ENCODE data around the gene TMEM184B.
A peak's percentile ranks its signal among the peaks of the same experiment; 100 is the strongest.

TMEM184B gene

GRCh38 chr22:38308791-38309498 is 36.1 kb upstream of the TMEM184B start:
- no peak for DNase-seq (ENCODE audit: low read depth in 2 of 2)

DNA sequence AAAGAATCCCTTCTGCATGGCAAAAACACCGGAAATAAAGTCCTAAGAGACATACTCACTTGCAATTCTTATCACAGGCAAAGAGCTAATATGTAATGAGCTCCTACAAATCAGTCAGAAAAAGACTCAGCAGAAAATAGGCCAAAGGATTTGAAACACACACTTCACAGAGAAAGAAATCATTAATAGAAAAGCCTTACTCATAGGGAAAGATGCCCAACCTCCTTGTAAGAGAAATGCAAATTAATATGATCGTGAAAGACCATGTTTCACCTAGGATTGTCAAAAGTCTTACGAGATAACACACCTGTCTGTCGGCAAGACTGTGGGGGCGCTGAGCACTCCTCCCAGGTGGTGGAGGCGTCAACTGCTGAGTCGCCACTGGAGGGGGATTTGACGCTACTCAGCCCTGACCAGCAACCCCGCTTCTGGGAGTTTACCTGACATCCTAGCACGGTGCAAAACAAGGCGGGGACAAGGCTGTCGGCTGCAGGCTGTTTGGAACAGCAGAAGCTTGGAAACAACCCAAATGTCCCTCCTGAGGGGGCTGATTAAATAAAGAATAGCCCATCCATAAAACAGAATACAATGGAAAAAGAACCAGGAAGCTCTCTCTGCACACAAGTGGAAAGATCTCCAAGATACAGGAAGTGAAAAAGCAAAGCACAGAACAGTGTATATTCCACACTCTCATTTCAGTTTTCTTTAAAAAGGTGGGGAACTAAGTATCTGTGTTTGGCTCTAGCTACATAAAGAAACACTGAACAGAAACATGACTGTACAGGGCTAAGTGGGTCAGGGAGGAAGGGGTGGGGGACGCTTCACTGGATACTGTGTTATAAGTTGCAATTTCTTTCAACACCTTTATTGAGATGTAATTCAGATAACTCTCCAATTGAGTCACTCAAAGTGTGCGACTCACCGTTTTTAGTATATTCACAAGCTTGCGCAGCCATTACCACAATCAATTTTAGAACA is 33.0 kb upstream of the TMEM184B start:
- DNase-seq (ENCODE audit: low read depth in 2 of 2) = peak in 1 of 2 donors; percentile 26

DNA sequence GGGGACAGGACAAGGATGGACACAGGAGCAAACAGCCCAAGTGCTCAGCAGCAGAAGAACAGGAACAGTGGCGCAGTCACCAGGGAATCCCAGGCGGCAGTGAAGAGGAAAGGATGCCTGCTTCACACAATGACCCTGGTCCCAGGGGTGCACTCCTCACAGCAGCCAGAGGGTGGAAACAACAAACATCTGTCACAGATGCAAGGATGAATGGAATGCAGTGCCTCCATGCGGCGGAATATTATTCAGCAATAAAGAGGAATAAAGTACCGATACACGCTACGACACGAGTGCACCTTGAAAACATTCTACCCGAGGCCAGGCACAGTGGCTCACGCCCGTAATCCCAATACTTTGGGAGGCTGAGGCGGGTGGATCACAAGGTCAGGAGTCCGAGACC is 31.7 kb upstream of the TMEM184B start:
- no peak for DNase-seq (ENCODE audit: low read depth in 2 of 2)

DNA sequence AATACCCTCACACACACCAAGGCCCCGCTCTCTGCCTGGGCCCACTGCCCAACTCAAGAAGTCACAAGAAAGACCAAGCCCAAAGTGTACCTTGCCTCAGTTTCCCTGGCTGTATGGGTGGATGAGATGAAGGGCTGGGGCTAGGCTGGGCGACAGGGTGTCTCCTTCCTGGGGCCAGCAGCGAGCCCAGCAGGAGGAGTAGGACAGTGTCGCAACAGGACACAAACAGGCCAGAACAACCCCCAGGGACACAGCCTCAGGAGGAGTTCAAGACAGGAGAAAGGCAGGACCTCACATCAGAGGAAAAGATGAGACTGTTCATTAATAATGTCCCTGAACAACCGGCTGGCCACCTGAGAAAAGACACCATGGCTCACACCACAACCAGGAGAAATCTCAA is 31.2 kb upstream of the TMEM184B start:
- DNase-seq (ENCODE audit: low read depth in 2 of 2) = no peak

GRCh38 chr22:38302906-38303305 is 30.1 kb upstream of the TMEM184B start:
- DNase-seq (ENCODE audit: low read depth in 2 of 2) = no peak

DNA sequence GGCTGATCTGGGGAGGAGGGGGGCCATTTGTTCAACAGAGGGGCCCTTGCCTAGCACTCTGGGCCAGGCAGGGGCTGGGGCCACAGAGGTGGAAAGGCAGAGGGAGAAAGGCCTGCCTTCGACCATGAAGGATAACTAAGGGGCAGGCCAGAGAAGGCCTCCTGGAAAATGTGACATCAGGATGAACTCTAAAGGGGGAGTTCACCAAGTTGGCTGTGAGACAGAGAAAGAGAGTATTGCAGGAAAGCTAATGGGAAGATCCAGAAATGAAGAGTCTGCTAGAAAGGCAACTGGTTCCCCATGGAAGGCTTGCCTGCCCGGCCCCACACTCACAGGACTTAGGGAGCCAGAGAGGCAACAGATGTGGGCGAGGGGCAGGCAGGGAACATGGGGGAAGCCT is 28.1 kb upstream of the TMEM184B start:
- no peak for DNase-seq (ENCODE audit: low read depth in 2 of 2)

GRCh38 chr22:38300197-38300945 is 27.6 kb upstream of the TMEM184B start:
- no peak for DNase-seq (ENCODE audit: low read depth in 2 of 2)

- no peak for DNase-seq (ENCODE audit: low read depth in 2 of 2)
Observed at GRCh38 chr22:38299770-38300102, 26.9 kb upstream of the TMEM184B start.

GRCh38 chr22:38298312-38299005 is 25.6 kb upstream of the TMEM184B start:
- peak in 1 of 2 donors; percentile 29 for DNase-seq (ENCODE audit: low read depth in 2 of 2)

- no peak for DNase-seq (ENCODE audit: low read depth in 2 of 2)
Observed at GRCh38 chr22:38296372-38296771, 23.6 kb upstream of the TMEM184B start.

GRCh38 chr22:38295863-38296262 is 23.1 kb upstream of the TMEM184B start:
- no peak for DNase-seq (ENCODE audit: low read depth in 2 of 2)

GRCh38 chr22:38295339-38295738 is 22.5 kb upstream of the TMEM184B start:
- no peak for DNase-seq (ENCODE audit: low read depth in 2 of 2)

- no peak for DNase-seq (ENCODE audit: low read depth in 2 of 2)
Observed at GRCh38 chr22:38294193-38294592, 21.4 kb upstream of the TMEM184B start.

DNA sequence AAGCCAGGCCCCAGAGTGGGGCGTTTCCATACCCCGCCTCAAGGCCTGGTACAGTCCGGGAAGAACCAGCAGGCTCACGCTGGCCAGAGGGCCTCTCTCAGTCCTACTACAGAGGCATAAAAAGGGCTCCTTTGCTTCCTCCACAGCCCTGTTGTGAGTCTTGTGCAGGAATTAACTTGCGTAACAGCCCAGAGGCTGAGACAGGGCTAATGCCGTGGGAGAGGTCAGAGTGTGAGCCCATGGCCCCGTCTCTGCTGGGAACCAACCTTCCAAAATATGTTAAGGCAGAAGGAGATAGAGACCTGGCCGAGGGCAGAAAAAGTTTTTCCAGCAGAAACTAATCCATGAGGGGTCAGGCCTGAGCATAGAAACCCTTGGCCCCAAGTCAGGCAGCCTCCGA is 19.9 kb upstream of the TMEM184B start:
- no peak for DNase-seq (ENCODE audit: low read depth in 2 of 2)

DNA sequence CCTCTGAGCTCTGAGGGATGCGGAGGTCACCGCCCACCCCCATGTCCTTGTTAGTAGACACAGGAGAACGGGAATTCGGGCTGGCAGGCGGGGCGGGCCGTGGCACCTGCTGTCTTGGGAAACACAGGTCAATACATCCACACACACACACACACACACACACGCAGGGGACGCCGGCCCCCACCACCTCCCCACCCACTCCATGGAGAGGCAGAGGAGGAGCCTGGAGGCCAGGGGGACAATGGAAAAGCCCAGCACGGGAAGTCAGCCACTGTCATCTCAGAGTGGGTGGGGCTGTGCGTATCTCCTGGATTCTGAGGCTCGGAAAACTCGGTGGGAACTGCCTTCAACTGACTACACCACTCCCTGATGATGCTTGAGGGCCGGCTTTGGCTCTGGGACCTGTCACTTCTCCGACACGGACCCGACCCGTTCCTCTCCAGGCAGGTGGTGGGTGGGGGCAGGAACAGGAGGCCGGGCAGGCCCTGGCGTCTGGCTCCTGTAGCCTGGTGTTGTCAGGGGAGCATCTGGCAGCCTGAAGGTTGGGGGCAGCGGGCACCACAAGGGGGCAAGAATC is 18.5 kb upstream of the TMEM184B start:
- DNase-seq (ENCODE audit: low read depth in 2 of 2) = no peak

DNA sequence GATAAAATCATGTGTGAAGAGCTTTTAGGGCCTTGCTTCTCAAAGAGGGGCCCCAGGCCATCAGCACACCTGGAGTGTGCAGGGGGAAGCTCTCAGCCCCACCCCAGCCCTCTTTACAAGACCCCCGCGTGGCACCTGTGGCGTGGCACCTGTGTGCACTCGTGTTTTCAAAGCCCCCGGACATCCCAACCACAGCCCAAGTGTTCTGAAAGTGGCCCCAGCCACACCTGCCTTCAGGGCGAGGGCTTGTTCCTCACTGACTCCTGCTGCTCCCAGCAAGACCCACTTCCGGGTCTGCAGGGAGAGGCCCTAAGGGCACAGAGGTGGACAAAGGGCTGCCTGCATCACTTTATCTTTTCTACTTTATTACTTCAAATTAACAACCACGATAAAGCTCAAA is 17.5 kb upstream of the TMEM184B start:
- DNase-seq (ENCODE audit: low read depth in 2 of 2) = no peak

GRCh38 chr22:38289583-38290082 is 16.8 kb upstream of the TMEM184B start:
- no peak for DNase-seq (ENCODE audit: low read depth in 2 of 2)

DNA sequence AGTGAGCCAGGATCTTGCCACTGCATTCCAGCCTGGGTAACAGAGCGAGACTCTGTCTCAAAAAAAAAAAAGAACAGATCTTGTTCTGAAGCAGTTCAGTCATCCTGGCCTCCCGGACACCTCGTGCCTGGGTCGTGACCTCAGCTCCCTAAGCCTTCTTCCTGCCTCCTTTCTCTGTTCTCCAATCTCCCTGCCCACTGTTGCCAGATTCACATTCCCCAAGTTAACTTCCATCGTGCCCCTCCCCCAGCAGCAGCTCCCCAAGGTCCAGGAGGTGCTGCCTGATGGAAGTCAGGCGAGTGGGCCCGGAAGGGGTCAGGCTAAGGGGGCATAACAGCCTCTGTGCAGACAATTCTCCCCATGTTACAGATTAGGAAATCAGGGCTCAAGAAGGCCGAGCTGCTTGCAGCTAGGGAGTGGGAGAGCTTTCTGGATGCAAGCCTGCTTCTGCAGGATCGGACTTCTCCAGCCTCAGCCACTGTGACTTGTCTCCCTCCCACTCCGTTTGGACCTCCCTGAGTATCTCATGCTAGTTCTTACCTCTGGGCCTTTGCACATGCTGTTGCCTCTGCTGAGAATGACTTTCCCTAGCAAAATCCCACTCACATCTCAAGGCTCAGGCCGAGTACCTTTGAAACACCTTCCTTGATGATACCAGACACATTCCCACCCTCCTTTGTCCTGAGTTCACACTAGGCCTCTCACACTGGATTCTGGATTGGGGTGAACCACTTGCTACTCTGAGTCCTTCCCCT is 14.3 kb upstream of the TMEM184B start:
- DNase-seq (ENCODE audit: low read depth in 2 of 2) = no peak

DNA sequence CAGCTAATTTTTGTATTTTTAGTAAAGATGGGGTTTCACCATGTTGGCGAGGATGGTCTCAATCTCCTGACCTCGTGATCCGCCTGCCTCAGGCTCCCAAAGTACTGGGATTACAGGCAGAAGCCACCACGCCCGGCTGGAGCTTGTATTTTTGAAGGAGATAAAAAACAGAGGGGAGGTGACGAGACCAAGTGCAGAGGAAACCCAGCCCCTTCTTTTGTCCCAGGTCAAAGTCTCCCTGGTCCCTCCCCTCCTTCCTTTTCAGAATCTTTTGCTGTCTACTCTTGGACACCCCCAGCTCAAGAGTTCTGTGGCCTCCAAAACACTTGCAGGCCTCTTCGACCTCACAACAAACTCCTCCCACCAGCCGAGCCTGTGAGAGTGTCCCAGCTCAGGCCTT is 12.2 kb upstream of the TMEM184B start:
- no peak for DNase-seq (ENCODE audit: low read depth in 2 of 2)

DNA sequence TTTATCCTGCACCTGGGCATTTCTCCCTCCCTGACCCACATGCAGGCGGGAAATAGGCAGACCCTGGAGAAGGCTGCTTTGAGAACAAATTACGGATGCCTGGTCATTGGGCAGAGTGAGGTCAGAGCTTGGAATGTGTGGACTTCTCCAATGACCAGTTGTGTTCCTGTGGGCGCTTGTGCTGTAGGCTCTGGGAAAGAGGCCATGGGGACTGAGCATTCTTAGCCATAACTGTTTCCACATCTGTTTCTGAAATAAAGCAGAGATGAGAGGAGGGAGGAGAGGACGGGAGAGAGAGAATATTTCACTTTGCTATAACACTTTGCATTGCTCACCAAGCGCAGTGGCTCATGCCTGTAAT is 11.2 kb upstream of the TMEM184B start:
- DNase-seq (ENCODE audit: low read depth in 2 of 2) = no peak

- DNase-seq (ENCODE audit: low read depth in 2 of 2) = no peak
Observed at GRCh38 chr22:38282397-38282796, 9.6 kb upstream of the TMEM184B start.
